Activated CD4-positive, alpha-beta T cell treated with anti-CD3 and anti-CD28 coated beads for 36 hours (primary cell): Measurements from ENCODE around the gene MVB12B. TPM values are rescaled to one million over a fixed set of nuclear protein-coding genes. Genes with fewer than 3 reads are reported as not detected.
"Not testable (repeated sequence)": the region's sequence is repeated elsewhere in the genome, so short reads cannot be mapped to it uniquely, and the experiment has no call there.

Source experiments
- ATAC-seq: fragments of 200-7000 bp; cut with Tn5 transposase; one replicate; pipeline ENCODE4 v1.10.0; 2021; ENCODE audit warnings: mild to moderate bottlenecking, moderate library complexity
- CTCF ChIA-PET: fragments of 350-600 bp; sonication (Branson Sonifier 250); formaldehyde crosslinking; loops from one replicate; lab custom pipeline; 2021; ENCODE audit warnings: antibody characterized with exemption; lab: Charles Lee
- POLR2A ChIA-PET: fragments of 350-600 bp; sonication (Branson Sonifier 250); formaldehyde crosslinking; loops from one replicate; lab custom pipeline; 2021; ENCODE audit warnings: antibody characterized with exemption, inconsistent platforms; lab: Charles Lee
- DNase-seq: peaks from one replicate; pipeline ENCODE4 v3.0.0-alpha.2; 2020
- H3K27ac Mint-ChIP-seq: one replicate; pipeline ENCODE4 v1.8.0; 2021; ENCODE audit warnings: mixed read lengths
- H3K27me3 Mint-ChIP-seq: one replicate; pipeline ENCODE4 v1.8.0; 2021; ENCODE audit warnings: mixed read lengths
- H3K36me3 Mint-ChIP-seq: one replicate; pipeline ENCODE4 v1.8.0; 2021; ENCODE audit warnings: low read depth, mixed read lengths
- H3K4me1 Mint-ChIP-seq: one replicate; pipeline ENCODE4 v1.8.0; 2021; ENCODE audit warnings: mixed read lengths
- H3K4me3 Mint-ChIP-seq: one replicate; pipeline ENCODE4 v1.8.0; 2021; ENCODE audit warnings: mild to moderate bottlenecking, moderate library complexity, mixed read lengths
- H3K9me3 Mint-ChIP-seq: one replicate; pipeline ENCODE4 v1.8.0; 2021; ENCODE audit warnings: low read depth, mixed read lengths
- intact Hi-C, 2 experiments: fragments of 100-400 bp; cut with DNase I in 1 of 2; cut with micrococcal nuclease in 1 of 2; formaldehyde crosslinking; loops; one replicate each; pipeline versions ENCODE4 v1.14.2 to v1.15.1; 2022 to 2024; cut with DNase I, micrococcal nuclease
- total RNA-seq, 2 experiments: library from RNA; stranded (reverse); gene quantifications; one replicate each; pipeline ENCODE4 v1.2.3, GENCODE V29; 2021

MVB12B gene
- total RNA-seq, 2 experiments from 2014 or later: 3.0 TPM

DNA sequence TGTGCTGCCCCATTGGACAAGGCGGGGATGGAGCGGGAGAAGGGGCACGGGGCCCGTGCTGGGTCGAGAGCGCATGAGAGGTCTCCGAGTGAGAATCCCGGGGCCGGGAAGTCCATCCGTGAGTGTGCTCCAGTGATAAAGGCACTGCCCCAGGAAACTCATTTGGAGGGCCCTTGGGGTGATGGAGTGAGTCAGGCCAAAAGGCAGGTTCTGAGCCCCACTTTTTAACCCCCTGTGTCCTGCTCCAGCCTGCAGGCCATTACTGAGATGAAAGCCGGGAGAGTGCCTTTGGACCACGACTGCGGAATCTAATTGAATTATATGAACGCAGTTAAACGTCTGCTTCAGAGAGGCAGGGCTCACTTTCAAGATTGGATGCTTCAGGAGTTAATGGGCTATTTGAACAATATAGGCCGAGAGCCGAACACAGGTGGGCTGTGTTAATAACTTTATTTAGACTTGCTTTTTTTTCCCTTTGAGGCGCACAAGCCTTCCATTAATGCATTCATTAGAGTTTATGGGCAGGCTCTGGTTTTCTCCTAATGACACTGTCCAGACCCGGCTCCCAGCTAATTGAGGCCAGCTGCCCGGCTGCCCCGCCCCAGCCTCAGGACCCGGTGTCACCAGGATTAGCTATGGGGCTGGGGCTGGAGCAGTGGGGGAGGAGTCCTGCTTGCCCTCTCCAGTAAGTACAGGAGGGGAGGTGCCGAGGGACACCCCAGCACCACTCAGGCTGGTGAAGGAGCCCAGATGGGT lies 208.0 kb downstream of the MVB12B start:
- ChIA-PET CTCF (no interaction called here), POLR2A (no interaction called here)
- Mint-ChIP-seq H3K27me3 (peaks cover 1% of the 10 kb centered on the region), H3K4me1 (no peaks in the 10 kb centered on the region), H3K4me3 (no peak overlapping the region), H3K9me3 (no peaks in the 10 kb centered on the region), H3K36me3 (no peaks in the 10 kb centered on the region), H3K27ac (no peak overlapping the region)
- DNase-seq: no peak
- intact Hi-C loops: no loop called here
- ATAC-seq: no peak

DNA sequence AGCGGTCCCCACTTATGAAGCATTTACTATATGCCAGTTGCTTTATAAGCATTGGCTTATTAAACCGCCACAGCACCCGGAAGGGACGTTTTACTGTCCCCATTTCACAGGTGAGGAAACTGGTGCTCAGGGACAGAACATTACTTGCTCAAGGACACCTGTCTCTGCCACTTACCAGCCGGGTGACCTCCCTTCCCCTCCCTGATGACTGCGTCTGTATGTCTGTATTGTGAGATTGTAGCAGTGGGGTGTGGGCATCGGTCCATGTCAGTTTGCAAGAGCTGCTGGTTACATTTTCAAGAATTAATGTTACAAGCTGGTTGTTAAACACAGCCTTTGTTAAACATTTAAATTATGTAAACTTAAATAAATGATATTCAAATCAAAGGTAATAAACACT lies 209.5 kb downstream of the MVB12B start:
- DNase-seq: no peak
- Mint-ChIP-seq H3K36me3 (no peaks in the 10 kb centered on the region), H3K9me3 (no peaks in the 10 kb centered on the region), H3K4me1 (no peaks in the 10 kb centered on the region), H3K4me3 (no peak overlapping the region), H3K27me3 (peaks cover 4% of the 10 kb centered on the region), H3K27ac (no peak overlapping the region)
- ChIA-PET CTCF (interaction anchor here (0.6 kb wide), 3 partner anchors 21 to 232 kb away, joined by 3 read pairs; no protein-coding TSS in a partner anchor), POLR2A (no interaction called here)
- intact Hi-C loops: no loop called here
- no peak for ATAC-seq

DNA sequence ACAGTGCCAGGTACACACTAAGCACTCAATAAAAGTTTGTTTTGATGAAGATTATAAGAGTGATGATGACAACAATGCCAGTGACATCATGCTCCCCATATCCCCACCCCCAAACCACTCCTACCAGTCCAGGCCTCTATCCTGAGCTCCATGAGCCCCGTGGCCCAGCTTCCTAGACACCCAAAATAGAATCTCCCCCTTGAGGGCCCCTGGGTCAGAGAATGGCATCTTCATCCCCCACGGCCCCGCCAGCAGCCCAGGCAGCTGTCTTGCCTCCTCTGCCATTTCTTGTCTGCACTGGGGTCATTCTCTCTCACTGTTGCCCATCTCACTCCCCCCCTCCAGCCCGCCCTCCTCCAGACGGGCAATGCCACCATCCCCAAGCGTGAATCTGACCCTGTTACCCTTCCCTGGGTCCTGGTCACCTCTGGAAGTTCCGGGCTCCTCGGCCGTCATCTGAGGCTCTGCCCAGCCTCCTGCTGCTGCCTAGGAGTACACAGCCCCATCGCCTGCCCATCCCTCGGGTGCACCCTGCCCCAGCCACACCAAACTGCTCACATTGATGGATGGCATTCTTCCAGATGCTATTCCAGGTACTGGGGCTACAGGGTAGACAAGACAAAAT lies 210.3 kb downstream of the MVB12B start:
- Mint-ChIP-seq H3K4me3 (no peak overlapping the region), H3K27ac (no peak overlapping the region), H3K4me1 (no peaks in the 10 kb centered on the region), H3K36me3 (no peaks in the 10 kb centered on the region), H3K9me3 (no peaks in the 10 kb centered on the region), H3K27me3 (peaks cover 4% of the 10 kb centered on the region)
- POLR2A ChIA-PET: no interaction called here
- intact Hi-C loops: no loop called here
- CTCF ChIA-PET: interaction anchor here (0.6 to 0.9 kb wide), 2 partner anchors 21 to 24 kb away, joined by 3 read pairs; no protein-coding TSS in a partner anchor
- ATAC-seq: no peak
- DNase-seq: no peak

DNA sequence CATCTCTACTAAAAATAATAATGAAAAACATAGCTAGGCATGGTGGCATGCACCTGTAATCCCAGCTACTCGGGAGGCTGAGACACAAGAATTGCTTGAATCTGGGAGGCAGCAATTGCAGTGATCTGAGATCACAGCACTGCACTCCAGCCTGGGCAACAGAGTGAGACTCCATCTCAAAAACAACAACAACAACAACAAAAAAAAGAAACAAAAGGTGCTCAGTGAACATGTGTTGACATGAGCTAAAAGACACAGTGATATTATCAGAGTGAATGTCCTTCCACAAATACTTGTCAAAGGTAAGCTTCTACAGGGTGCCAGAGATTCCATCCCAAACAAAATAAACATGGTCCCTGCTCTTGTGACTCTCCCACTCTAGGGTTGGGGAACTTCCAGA lies 211.9 kb downstream of the MVB12B start:
- POLR2A ChIA-PET: interaction anchor here (0.6 kb wide), 1 partner anchor 31 kb away, joined by 3 read pairs; no protein-coding TSS in a partner anchor
- Mint-ChIP-seq H3K4me3 (no peak overlapping the region), H3K27ac (no peak overlapping the region)

DNA sequence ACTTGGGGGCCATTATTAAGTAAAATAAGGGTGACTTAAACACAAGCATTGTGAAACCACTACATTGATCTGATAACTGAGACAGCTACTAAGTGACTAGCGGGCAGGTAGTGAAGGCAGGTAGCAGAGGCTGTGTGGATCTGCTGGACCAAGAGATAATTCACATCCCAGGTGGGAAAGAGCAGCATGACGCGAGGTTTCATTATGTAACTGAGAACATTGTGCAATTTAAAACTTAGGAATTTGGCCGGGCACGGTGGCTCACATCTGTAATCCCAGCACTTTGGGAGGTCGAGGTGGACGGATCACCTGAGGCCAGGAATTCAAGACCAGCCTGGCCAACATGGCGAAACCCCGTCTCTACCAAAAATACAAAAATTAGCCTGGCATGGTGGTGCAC lies 213.8 kb downstream of the MVB12B start:
- H3K27ac Mint-ChIP-seq, ATAC-seq, H3K27me3 Mint-ChIP-seq, H3K9me3 Mint-ChIP-seq, H3K4me3 Mint-ChIP-seq, DNase-seq, H3K36me3 Mint-ChIP-seq, H3K4me1 Mint-ChIP-seq, intact Hi-C loops, POLR2A ChIA-PET: not testable (repeated sequence)
- CTCF ChIA-PET: interaction anchor here (1.1 kb wide), 1 partner anchor 150 kb away, joined by 3 read pairs; no protein-coding TSS in a partner anchor

More for the DNA sequence above, 211.9 kb downstream of the MVB12B start:
- H3K27me3 Mint-ChIP-seq: peaks cover 2% of the 10 kb centered on the region
- intact Hi-C loops: no loop called here
- no peaks in the 10 kb centered on the region for H3K4me1 Mint-ChIP-seq
- CTCF ChIA-PET: interaction anchor here (0.6 to 1.0 kb wide), 7 partner anchors 19 to 140 kb away, joined by 3 to 5 read pairs (median 3); no protein-coding TSS in a partner anchor
- DNase-seq (no peak), ATAC-seq (no peak)
- H3K36me3 Mint-ChIP-seq: no peaks in the 10 kb centered on the region
- no peaks in the 10 kb centered on the region for H3K9me3 Mint-ChIP-seq

DNA sequence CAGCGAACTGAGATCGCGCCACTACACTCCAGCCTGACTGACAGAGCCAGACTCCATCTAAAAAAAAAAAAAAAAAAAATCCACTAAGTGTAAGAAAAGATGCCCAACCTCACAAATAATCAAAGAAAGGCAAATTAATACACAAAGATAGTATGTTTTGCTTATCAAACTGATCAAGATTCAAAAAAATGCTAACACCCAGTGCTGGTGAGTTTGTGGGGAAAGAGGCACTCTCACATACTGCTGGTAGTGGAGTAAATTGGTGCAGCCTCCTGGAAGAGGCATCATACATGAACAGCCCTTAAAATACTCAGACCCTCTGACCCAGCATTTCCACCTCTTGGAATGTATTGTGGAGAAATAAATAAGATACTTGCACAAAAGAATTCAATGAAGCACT lies 216.9 kb downstream of the MVB12B start:
- no peak overlapping the region for H3K4me3 Mint-ChIP-seq
- no peaks in the 10 kb centered on the region for H3K9me3 Mint-ChIP-seq
- H3K36me3 Mint-ChIP-seq: no peaks in the 10 kb centered on the region
- H3K4me1 Mint-ChIP-seq: no peaks in the 10 kb centered on the region
- intact Hi-C loops: no loop called here
- ATAC-seq (no peak), DNase-seq (no peak)
- H3K27me3 Mint-ChIP-seq: peaks cover 2% of the 10 kb centered on the region
- no peak overlapping the region for H3K27ac Mint-ChIP-seq
- CTCF ChIA-PET: interaction anchor here (1.0 kb wide), 1 partner anchor 15 kb away, joined by 3 read pairs; no protein-coding TSS in a partner anchor
- POLR2A ChIA-PET: no interaction called here

DNA sequence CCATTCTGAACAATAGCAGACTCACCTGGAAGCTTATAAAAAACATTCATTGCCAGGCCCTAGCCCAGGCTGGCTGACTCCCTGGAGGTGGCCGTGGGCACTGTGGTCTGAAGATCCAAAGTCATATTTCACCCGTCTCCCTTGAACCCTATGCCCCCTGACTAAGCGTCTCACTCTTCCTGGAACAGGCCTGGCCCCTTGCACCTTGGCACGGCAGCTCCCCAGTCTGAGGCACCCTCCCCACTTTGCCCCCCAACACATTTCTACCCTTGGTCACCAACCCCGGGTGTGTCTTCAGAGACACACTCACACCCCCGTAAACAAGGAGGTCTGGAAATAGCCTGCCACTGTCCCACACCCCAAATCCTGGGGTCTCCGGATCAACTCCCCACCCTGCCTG lies 218.5 kb downstream of the MVB12B start:
- ChIA-PET CTCF (no interaction called here), POLR2A (no interaction called here)
- intact Hi-C loops: no loop called here
- H3K9me3 Mint-ChIP-seq: no peaks in the 10 kb centered on the region
- no peak overlapping the region for H3K4me3 Mint-ChIP-seq
- H3K4me1 Mint-ChIP-seq: no peaks in the 10 kb centered on the region
- ATAC-seq (no peak), DNase-seq (no peak)
- H3K27me3 Mint-ChIP-seq: peaks cover 2% of the 10 kb centered on the region
- H3K27ac Mint-ChIP-seq: no peak overlapping the region
- no peaks in the 10 kb centered on the region for H3K36me3 Mint-ChIP-seq

DNA sequence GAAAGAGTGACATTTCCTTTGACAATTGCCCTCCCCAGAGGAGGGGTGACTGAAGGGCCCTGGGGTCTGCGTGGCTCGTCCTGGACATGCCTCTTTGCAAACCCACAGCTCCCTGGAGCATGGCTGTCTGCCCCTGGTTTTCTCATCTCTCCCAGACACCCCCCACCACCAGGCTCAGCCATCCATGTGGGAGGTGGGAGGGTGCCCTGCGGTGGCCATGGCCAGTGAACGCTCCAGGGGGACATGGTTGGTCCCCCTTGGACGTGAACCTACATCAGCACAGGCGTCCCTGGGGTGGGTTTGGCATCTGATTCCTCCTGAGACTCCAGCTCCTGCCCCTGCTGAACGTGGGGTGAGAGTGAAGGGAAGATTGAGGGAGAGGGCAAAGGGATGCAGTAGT lies 219.4 kb downstream of the MVB12B start:
- Mint-ChIP-seq H3K27ac (no peak overlapping the region), H3K27me3 (no peaks in the 10 kb centered on the region), H3K36me3 (no peaks in the 10 kb centered on the region), H3K9me3 (no peaks in the 10 kb centered on the region), H3K4me3 (no peak overlapping the region), H3K4me1 (no peaks in the 10 kb centered on the region)
- intact Hi-C loops: no loop called here
- ATAC-seq (no peak), DNase-seq (no peak)
- ChIA-PET CTCF (no interaction called here), POLR2A (no interaction called here)

DNA sequence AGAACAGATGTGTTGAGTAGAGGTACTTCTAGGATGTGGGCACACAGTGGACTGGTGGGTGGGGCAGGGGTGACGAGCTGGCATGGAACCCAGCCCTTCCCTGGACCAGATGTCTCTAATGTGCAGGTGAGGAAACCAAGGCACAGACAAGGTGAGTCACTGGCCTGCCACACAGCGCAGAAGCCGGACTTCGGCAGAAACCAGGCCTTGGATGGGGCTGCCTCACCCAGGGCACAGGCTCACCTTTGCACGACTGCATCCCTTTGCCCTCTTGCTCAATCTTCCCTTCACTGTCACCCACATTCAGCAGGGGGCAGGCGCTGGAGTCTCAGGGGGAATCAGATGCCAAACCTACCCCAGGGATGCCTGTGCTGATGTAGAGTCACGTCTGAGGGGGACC lies 221.7 kb downstream of the MVB12B start:
- ChIA-PET POLR2A (no interaction called here), CTCF (interaction anchor here (0.6 to 1.2 kb wide), 2 partner anchors 37 to 49 kb away, joined by 3 read pairs; no protein-coding TSS in a partner anchor)
- H3K4me3 Mint-ChIP-seq: no peak overlapping the region
- no peaks in the 10 kb centered on the region for H3K4me1 Mint-ChIP-seq
- no peak overlapping the region for H3K27ac Mint-ChIP-seq
- DNase-seq (no peak), ATAC-seq (no peak)
- no peaks in the 10 kb centered on the region for H3K9me3 Mint-ChIP-seq
- no peaks in the 10 kb centered on the region for H3K36me3 Mint-ChIP-seq
- H3K27me3 Mint-ChIP-seq: no peaks in the 10 kb centered on the region
- intact Hi-C loops: no loop called here

DNA sequence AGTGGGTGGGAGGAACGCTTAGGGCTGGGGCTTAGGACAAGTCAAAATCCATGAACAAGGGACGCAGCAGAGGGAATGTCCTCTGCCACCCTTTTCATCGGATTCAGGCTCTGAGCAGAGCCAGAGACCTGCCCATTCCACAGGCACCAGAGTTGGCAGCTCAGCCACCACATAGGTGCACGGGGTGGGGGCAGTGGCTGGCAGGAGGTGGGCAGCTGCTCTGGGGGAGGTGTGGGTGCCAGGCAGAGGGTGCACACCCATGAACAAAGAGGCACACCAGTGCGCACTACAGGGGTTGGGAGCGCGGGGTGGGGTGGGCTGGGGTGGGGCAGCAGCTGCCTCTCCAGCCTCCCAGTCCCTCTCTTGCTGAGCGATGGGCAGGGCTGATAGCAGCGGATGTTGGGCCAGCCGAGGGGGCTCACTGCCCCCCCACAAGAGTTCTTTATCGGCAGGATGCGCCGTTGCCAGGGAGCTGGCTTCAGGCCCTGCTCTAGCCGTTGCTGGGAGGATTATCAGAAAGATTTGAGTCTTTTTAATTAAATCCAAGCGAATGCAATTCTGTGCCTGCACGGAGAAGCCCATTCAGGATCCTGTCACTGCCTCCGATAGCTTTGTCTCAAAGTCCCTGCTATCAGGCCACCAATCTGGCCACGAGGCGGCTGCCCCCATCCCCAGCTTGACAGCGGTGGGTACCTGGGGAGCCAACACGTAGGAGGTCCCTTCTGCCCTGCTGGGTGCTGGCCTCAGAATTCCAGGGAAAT lies 222.8 kb downstream of the MVB12B start:
- H3K4me1 Mint-ChIP-seq: no peaks in the 10 kb centered on the region
- H3K27me3 Mint-ChIP-seq: no peaks in the 10 kb centered on the region
- DNase-seq (no peak), ATAC-seq (no peak)
- H3K27ac Mint-ChIP-seq: no peak overlapping the region
- intact Hi-C loops: no loop called here
- H3K9me3 Mint-ChIP-seq: no peaks in the 10 kb centered on the region
- no peak overlapping the region for H3K4me3 Mint-ChIP-seq
- no peaks in the 10 kb centered on the region for H3K36me3 Mint-ChIP-seq
- POLR2A ChIA-PET: interaction anchor here (0.8 kb wide), 1 partner anchor 14 kb away, joined by 3 read pairs; no protein-coding TSS in a partner anchor
- CTCF ChIA-PET: interaction anchor here (0.6 to 0.9 kb wide), 2 partner anchors 28 to 49 kb away, joined by 3 to 4 read pairs; no protein-coding TSS in a partner anchor

DNA sequence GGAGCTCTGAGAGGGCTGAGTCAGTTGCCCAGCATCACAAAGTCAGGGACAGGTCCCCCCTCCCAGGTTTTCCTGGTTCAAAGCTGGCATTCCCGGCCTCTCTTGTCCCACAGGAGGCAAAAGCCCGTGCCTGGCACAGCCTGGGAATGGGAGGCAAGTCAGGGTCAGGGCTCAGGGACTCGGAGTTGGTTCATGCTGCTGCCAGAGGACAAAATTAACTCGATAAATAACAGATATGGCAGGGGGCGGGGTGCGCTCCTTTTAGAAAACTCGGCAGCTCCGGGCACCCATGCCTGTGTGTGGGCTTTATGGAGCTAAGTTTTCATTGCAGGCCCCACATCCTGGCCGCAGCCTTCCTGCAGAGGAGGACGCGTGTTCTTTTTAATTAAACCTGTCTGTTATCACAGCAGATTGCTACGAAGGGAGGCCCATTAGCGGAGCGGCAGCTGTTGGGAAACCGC lies 224.3 kb downstream of the MVB12B start:
- POLR2A ChIA-PET: no interaction called here
- intact Hi-C loops: no loop called here
- no peak for ATAC-seq

More for the DNA sequence above, 224.3 kb downstream of the MVB12B start:
- DNase-seq: no peak
- H3K9me3 Mint-ChIP-seq: no peaks in the 10 kb centered on the region
- no peaks in the 10 kb centered on the region for H3K36me3 Mint-ChIP-seq
- no peak overlapping the region for H3K4me3 Mint-ChIP-seq
- no peaks in the 10 kb centered on the region for H3K27me3 Mint-ChIP-seq
- no peak overlapping the region for H3K27ac Mint-ChIP-seq
- CTCF ChIA-PET: interaction anchor here (0.7 to 1.5 kb wide), 3 partner anchors 18 to 59 kb away, joined by 3 to 4 read pairs (median 3); no protein-coding TSS in a partner anchor
- H3K4me1 Mint-ChIP-seq: no peaks in the 10 kb centered on the region
